Measurements from ENCODE around the gene ITGA5. TPM values are rescaled to one million over a fixed set of nuclear protein-coding genes. Genes with fewer than 3 reads are reported as not detected.

The ITGA5 gene
- total and polyA plus RNA-seq, 9 of the 15 experiments (the other 6 are each of a cell fraction or from before 2014, with no cell fraction given) = 9.1 to 82.1 (median 47.4) TPM

DNA sequence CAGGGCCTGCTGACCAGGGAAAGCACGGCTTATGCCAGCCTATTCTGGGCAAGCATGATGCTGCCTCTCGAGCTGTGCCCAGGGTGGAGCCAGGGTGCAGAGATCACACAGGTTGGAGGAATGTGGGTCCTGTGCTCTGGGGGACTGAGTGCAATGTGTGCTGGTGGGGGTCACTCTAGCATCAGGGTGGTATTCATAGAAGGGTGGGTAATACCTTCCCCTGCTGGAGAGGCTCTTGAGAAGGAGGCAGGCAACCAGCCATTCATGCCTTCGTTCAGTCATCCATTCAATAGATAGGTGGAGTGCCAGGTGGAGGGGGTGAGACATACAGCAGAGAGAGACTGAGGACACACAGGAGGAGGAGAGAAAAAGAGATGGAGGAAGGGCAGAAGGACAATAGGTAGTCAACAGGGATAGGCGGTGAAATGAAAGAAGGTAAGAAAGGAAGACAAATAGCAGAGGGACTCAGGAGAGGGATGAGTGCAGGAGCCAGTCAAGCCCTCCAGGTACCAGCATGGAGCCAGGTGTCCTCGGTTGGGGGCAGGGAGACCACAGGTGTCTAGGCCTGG, 29.4 kb downstream of the ITGA5 start:
- Histone ChIP-seq H2AFZ (ENCODE audit: low read depth, low read length) (0 out of 2 replicates have a peak overlapping the region, but pooled peaks have one; percentile 54), H3K27me3 (ENCODE audit: control insufficient read depth in 2 of 2, insufficient read depth in 2 of 2, low read length in 2 of 2) (no peaks in the 10 kb centered on the region), H3K36me3 (ENCODE audit: control insufficient read depth, insufficient read depth, low read length) (peaks cover 37% of the 10 kb centered on the region), H3K4me3 (peak overlapping the region; percentile 57), H4K20me1 (replicated peaks; ENCODE audit: control insufficient read depth, insufficient read depth, low read length) (no peaks in the 10 kb centered on the region), H3K9ac (ENCODE audit: insufficient read depth in 1 of 2, low read depth in 2 of 2, low read length in 2 of 2) (peak overlapping the region; percentile 27 to 91), H3K79me2 (ENCODE audit: control insufficient read depth, insufficient read depth, low read length) (peaks cover 87% of the 10 kb centered on the region), H3K9me3 (replicated peaks; ENCODE audit: control insufficient read depth, insufficient read depth, low read depth, low read length) (no peaks in the 10 kb centered on the region), H3K27ac (ENCODE audit: extremely low read depth, low read depth, low read length) (peak overlapping the region; percentile 62), H3K9me1 (ENCODE audit: control insufficient read depth, insufficient read depth, low read length) (no peaks in the 10 kb centered on the region), H3K4me1 (replicated peaks in 1 of 2; ENCODE audit: control insufficient read depth in 2 of 2, insufficient read depth in 2 of 2, low read length in 2 of 2) (peaks cover 78 to 79% of the 10 kb centered on the region in 2 experiments), H3K4me2 (ENCODE audit: insufficient read depth, low read length) (peak overlapping the region; percentile 88)
- ATAC-seq (no peak), DNase-seq (ENCODE audit: extremely low read depth in 1 of 4, low spot score in 3 of 4) (no peak), FAIRE-seq (no peak)
- 44% methylated on average over 5 of the region's 5 CpGs for WGBS (ENCODE audit: insufficient coverage, low coverage, missing lambda C conversion rate)
- in situ Hi-C loops (cut with MboI) (loop anchor here (10.0 kb wide), 1 partner anchor 55 kb away; no protein-coding TSS in a partner anchor), intact Hi-C loops (cut with micrococcal nuclease) (no loop called here)
- BruUV-seq (replicated peaks) = no TSS peak
- POLR2A ChIA-PET = interaction anchor here (0.5 to 1.5 kb wide), 4 partner anchors 10 to 109 kb away, joined by 3 to 7 read pairs (median 4); partner anchors contain the start of gene HNRNPA1
- TF ChIP-seq CHD4 (IDR thresholded peaks at IDR 0.05; ENCODE audit: insufficient read depth, insufficient replicate concordance, low read depth, low read length, poor library complexity, severe bottlenecking) (no peak), CHD2 (IDR thresholded peaks at IDR 0.05; ENCODE audit: low read depth, low read length) (no peak), ZNF23 (CRISPR knock-in tag; IDR thresholded peaks at IDR 0.05) (no peak), ZFX (CRISPR knock-in tag; IDR thresholded peaks at IDR 0.05) (no peak), L3MBTL2 (IDR thresholded peaks at IDR 0.05) (no peak), KDM1A (IDR thresholded peaks at IDR 0.05) (no peak), HDAC2 (IDR thresholded peaks at IDR 0.05) (no peak), FOXM1 (IDR thresholded peaks at IDR 0.05; ENCODE audit: low read depth) (no peak), FOXM1 (CRISPR knock-in tag; IDR thresholded peaks at IDR 0.05; ENCODE audit: low read depth) (0 out of 2 replicates have a peak, but pooled peaks have one; percentile 24), HDGF (IDR thresholded peaks at IDR 0.05) (peak; percentile 45; the same call in 1 of the 2 replicates), ZNF518B (CRISPR knock-in tag; IDR thresholded peaks at IDR 0.05) (no peak)
- TF ChIP-seq, protein P1, sequence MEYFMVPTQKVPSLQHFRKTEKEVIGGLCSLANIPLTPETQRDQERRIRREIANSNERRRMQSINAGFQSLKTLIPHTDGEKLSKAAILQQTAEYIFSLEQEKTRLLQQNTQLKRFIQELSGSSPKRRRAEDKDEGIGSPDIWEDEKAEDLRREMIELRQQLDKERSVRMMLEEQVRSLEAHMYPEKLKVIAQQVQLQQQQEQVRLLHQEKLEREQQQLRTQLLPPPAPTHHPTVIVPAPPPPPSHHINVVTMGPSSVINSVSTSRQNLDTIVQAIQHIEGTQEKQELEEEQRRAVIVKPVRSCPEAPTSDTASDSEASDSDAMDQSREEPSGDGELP (CRISPR knock-in tag; IDR thresholded peaks at IDR 0.05; ENCODE audit: borderline replicate concordance) = no peak
- TF ChIP-seq, protein P2, sequence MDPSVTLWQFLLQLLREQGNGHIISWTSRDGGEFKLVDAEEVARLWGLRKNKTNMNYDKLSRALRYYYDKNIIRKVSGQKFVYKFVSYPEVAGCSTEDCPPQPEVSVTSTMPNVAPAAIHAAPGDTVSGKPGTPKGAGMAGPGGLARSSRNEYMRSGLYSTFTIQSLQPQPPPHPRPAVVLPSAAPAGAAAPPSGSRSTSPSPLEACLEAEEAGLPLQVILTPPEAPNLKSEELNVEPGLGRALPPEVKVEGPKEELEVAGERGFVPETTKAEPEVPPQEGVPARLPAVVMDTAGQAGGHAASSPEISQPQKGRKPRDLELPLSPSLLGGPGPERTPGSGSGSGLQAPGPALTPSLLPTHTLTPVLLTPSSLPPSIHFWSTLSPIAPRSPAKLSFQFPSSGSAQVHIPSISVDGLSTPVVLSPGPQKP (CRISPR knock-in tag; IDR thresholded peaks at IDR 0.05) = no peak
- CTCF ChIA-PET (ENCODE audit: low intra/inter-chr PET ratio) = no interaction called here
